OCI-LY7 (cell line): ENCODE data around the gene LEMD2. TPM values are rescaled to one million over a fixed set of nuclear protein-coding genes. Genes with fewer than 3 reads are reported as not detected.

ENCODE experiments used
- BruUV-seq: library from RNA; stranded (reverse); fragments of 400-500 nt; replicated peaks from 2 replicates; lab custom pipeline; 2021; lab: Mats Ljungman, UMichigan
- CTCF ChIA-PET: fragments of 300-600 bp; sonication (Branson Sonifier 250); formaldehyde crosslinking; loops from one replicate; lab custom pipeline; 2022; ENCODE audit warnings: antibody characterized with exemption; ENCODE audit not compliant: unreplicated experiment; lab: Charles Lee
- POLR2A ChIA-PET: fragments of 300-600 bp; sonication (Branson Sonifier 250); formaldehyde crosslinking; loops from one replicate; lab custom pipeline; 2022; ENCODE audit warnings: antibody characterized with exemption; lab: Charles Lee
- DNase-seq: peaks from one replicate; pipeline ENCODE4 v3.0.0-alpha.2; 2015; ENCODE audit warnings: low spot score
- H2AFZ ChIP-seq: fragments of 200-600 bp; sonication (generic), shearing (Covaris generic); 2 replicates; pipeline ENCODE4 v1.6.1; 2014; ENCODE audit warnings: mild to moderate bottlenecking, antibody characterized with exemption, low read length, moderate library complexity
- H3K27ac ChIP-seq: fragments of 200-600 bp; sonication (generic); 2 replicates; pipeline ENCODE4 v1.5.1; 2014; ENCODE audit warnings: mixed run types, low read depth, mild to moderate bottlenecking, moderate library complexity, low read length, inconsistent platforms; ENCODE audit not compliant: poor library complexity, severe bottlenecking
- H3K36me3 ChIP-seq: fragments of 200-600 bp; sonication (generic); 2 replicates; pipeline ENCODE4 v1.6.1; 2014; ENCODE audit warnings: mild to moderate bottlenecking, antibody characterized with exemption, low read length, moderate library complexity, mixed read lengths; ENCODE audit not compliant: insufficient read depth
- H3K4me1 ChIP-seq: fragments of 200-600 bp; sonication (generic); 2 replicates; pipeline ENCODE4 v1.5.1; 2014; ENCODE audit warnings: mild to moderate bottlenecking, low read length; ENCODE audit not compliant: insufficient read depth, poor library complexity, severe bottlenecking
- H3K4me2 ChIP-seq: fragments of 200-600 bp; sonication (generic); 2 replicates; pipeline ENCODE4 v1.6.1; 2014; ENCODE audit warnings: mild to moderate bottlenecking, low read length
- H3K4me3 ChIP-seq: fragments of 200-600 bp; sonication (generic); 2 replicates; pipeline ENCODE4 v1.5.1; 2014; ENCODE audit warnings: mild to moderate bottlenecking, low read depth, low read length; ENCODE audit not compliant: poor library complexity, severe bottlenecking
- H3K79me2 ChIP-seq: fragments of 200-600 bp; sonication (generic); 2 replicates; pipeline ENCODE4 v1.6.1; 2016; ENCODE audit warnings: low read depth, mild to moderate bottlenecking, low read length, moderate library complexity, mixed read lengths; ENCODE audit not compliant: insufficient read depth
- H3K9me2 ChIP-seq: fragments of 200-600 bp; sonication (generic); 2 replicates; pipeline ENCODE4 v1.6.1; 2016; ENCODE audit warnings: mild to moderate bottlenecking, low read length, mixed read lengths; ENCODE audit not compliant: insufficient read depth
- H3K9me3 ChIP-seq: fragments of 200-600 bp; sonication (generic); 2 replicates; pipeline ENCODE4 v1.6.1; 2014; ENCODE audit warnings: mild to moderate bottlenecking, mixed run types, low read length, mixed read lengths
- H4K20me1 ChIP-seq: fragments of 200-600 bp; sonication (generic); 2 replicates; pipeline ENCODE4 v1.6.1; 2014; ENCODE audit warnings: mild to moderate bottlenecking, antibody characterized with exemption, low read length, moderate library complexity, mixed read lengths; ENCODE audit not compliant: insufficient read depth
- EZH2phosphoT487 ChIP-seq: fragments of 200-600 bp; sonication (generic); IDR thresholded peaks from 2 replicates; pipeline ENCODE4 v1.6.1; 2018; ENCODE audit warnings: low read depth, borderline replicate concordance, mild to moderate bottlenecking, mixed run types, antibody characterized with exemption, low read length, moderate library complexity, mixed read lengths
- intact Hi-C: fragments of 100-400 bp; cut with micrococcal nuclease; formaldehyde crosslinking; loops from one replicate; pipeline ENCODE4 v1.10.0; 2022; ENCODE audit not compliant: unreplicated experiment
- total RNA-seq, 2 experiments: library from RNA; depleted of rRNA in 1 of 2; stranded (reverse); fragments of >200 nt in 1 of 2; shearing (Covaris generic) in 1 of 2; gene quantifications; 2 replicates each; pipeline ENCODE4 v1.2.3, GENCODE V29; 2014 to 2022
- TF ChIP-seq, protein P1 (sequence below): fragments of 200-600 bp; sonication (generic); conservative IDR thresholded peaks from 2 replicates; pipeline ENCODE4 v1.5.1; 2014; ENCODE audit warnings: mild to moderate bottlenecking, antibody characterized with exemption, low read length, moderate library complexity, mixed read lengths

The LEMD2 gene
- total RNA-seq, 2 experiments from 2014 or later, result 59.2 to 66.9 TPM

DNA sequence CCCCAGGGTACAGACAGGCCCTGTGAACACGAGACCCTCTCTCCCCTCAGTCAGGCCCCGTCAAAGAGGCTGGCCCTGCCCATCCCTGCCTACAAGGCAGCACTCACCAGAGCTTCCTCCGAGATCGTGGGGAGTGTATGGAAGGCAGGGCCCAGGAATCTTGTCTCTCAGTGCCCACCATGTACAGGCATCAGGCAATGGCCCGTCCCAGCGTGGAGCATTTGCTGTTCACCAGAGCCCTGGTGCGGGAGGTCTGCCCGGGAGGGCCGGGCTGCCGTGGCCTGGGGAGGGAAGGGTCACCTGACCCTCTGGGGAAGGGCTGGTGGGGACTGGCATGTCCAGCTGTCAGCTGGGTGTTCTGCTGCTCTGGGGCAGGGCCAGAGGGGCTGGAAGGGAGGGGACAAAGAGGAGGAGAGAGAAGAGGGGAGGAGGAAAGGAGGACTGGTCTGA is 42.3 kb downstream of the LEMD2 start, which contains the start of gene IP6K3:
TSS of gene IP6K3 (minus strand) at position 255 of the 450 bp plus-strand sequence. CDS start 11,429 bp downstream, outside the sequence.
- intact Hi-C loops, result loop anchor here (10.0 kb wide), 1 partner anchor 408 kb away; no protein-coding TSS in a partner anchor
- Histone ChIP-seq H3K9me3 (no peaks in the 10 kb centered on the region), H3K27ac (no peak within 1 kb of the TSS), H3K4me2 (no peak within 1 kb of the TSS), H2AFZ (no peak within 1 kb of the TSS), H4K20me1 (no peaks in the 10 kb centered on the region), H3K79me2 (no peaks in the 10 kb centered on the region), H3K4me1 (no peaks in the 10 kb centered on the region), H3K36me3 (no peaks in the 10 kb centered on the region), H3K9me2 (no peaks in the 10 kb centered on the region), H3K4me3 (no peak within 1 kb of the TSS)
- POLR2A ChIA-PET, result interaction anchor here (0.7 kb wide), 1 partner anchor 213 kb away, joined by 4 read pairs; no protein-coding TSS in a partner anchor
- BruUV-seq, result no TSS peak
- no peak for DNase-seq
- CTCF ChIA-PET, result no interaction called here
- TF ChIP-seq, protein P1, sequence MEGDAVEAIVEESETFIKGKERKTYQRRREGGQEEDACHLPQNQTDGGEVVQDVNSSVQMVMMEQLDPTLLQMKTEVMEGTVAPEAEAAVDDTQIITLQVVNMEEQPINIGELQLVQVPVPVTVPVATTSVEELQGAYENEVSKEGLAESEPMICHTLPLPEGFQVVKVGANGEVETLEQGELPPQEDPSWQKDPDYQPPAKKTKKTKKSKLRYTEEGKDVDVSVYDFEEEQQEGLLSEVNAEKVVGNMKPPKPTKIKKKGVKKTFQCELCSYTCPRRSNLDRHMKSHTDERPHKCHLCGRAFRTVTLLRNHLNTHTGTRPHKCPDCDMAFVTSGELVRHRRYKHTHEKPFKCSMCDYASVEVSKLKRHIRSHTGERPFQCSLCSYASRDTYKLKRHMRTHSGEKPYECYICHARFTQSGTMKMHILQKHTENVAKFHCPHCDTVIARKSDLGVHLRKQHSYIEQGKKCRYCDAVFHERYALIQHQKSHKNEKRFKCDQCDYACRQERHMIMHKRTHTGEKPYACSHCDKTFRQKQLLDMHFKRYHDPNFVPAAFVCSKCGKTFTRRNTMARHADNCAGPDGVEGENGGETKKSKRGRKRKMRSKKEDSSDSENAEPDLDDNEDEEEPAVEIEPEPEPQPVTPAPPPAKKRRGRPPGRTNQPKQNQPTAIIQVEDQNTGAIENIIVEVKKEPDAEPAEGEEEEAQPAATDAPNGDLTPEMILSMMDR, result no peak
- no peak for TF ChIP-seq EZH2phosphoT487

- no peak for TF ChIP-seq EZH2phosphoT487
- POLR2A ChIA-PET, result interaction anchor here (0.7 kb wide), 1 partner anchor 214 kb away, joined by 4 read pairs; no protein-coding TSS in a partner anchor
- intact Hi-C loops, result loop anchor here (10.0 kb wide), 1 partner anchor 409 kb away; no protein-coding TSS in a partner anchor
These were observed 42.8 kb downstream of the LEMD2 start for GRCh38 chr6:33746036-33746600.

GRCh38 chr6:33745548-33745947 is 43.4 kb downstream of the LEMD2 start:
- Histone ChIP-seq H3K9me3 (no peaks in the 10 kb centered on the region), H3K4me1 (no peaks in the 10 kb centered on the region), H3K36me3 (no peaks in the 10 kb centered on the region), H3K4me3 (no peak overlapping the region), H3K27ac (no peak overlapping the region), H3K79me2 (no peaks in the 10 kb centered on the region), H3K4me2 (no peak overlapping the region), H3K9me2 (no peaks in the 10 kb centered on the region), H4K20me1 (no peaks in the 10 kb centered on the region), H2AFZ (no peak overlapping the region)
- BruUV-seq, result no TSS peak
- no peak for DNase-seq
- intact Hi-C loops, result loop anchor here (10.0 kb wide), 1 partner anchor 409 kb away; no protein-coding TSS in a partner anchor
- TF ChIP-seq EZH2phosphoT487, result no peak
- TF ChIP-seq, protein P1, result no peak
- CTCF ChIA-PET, result no interaction called here
- POLR2A ChIA-PET, result no interaction called here

More at GRCh38 chr6:33746036-33746600, 42.8 kb downstream of the LEMD2 start:
- BruUV-seq, result no TSS peak
- Histone ChIP-seq H3K79me2 (no peaks in the 10 kb centered on the region), H4K20me1 (no peaks in the 10 kb centered on the region), H3K4me1 (no peaks in the 10 kb centered on the region), H3K36me3 (no peaks in the 10 kb centered on the region), H3K27ac (no peak overlapping the region), H3K9me3 (no peaks in the 10 kb centered on the region), H3K9me2 (no peaks in the 10 kb centered on the region), H3K4me3 (no peak overlapping the region), H3K4me2 (no peak overlapping the region), H2AFZ (no peak overlapping the region)
- no peak for DNase-seq
- CTCF ChIA-PET, result no interaction called here
